HL-60/S4 treated with phorbol 12-myristate 13-acetate at 8.2 ng/mL for 4 days and 3 days (cell line): ENCODE data around the gene DCHS2.

ENCODE experiments used
- in situ Hi-C: fragments of 300-500 bp; cut with MboI; formaldehyde crosslinking; loops from 2 replicates; pipeline ENCODE4 v1.15.0; 2022; ENCODE audit warnings: low sequenced_read_pairs

DCHS2 gene

DNA sequence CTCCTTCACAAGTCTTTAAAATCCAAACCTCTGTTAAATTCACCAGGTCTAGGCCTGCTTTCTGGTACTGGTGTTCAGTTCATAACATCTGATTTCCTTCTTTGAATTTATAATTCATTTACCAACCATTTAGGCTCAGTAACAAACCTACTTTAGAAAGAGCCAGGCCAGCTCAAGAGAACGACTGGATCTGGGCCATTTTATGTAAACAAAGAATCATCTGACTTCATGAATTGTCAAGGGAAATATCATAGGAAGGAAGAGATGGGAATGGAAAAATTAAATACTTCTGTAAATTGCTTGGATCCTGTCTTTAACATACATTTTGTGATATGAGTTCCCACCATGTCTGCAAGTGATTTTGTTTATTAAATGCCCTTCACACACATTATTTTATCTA lies 36.5 kb downstream of the DCHS2 start:
- in situ Hi-C loops = no loop called here

DNA sequence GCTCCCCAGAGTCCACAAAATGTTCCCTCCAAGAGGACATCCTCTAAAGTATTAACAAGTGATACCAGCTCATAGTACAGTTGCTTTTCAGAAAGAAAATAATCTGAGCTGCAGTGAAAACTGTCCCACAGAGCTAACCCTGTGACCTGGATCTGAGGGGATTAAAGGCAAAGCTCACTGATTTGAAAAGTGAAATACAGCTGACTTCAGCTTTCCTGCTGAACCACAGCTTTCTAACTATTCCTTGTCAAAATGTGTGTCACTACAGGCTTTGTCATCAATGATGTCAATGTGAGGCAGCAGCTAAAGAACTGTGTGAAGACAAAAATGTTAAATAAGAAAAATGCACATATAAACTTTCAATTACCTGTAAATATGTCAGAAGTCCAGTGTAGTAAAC lies 36.9 kb downstream of the DCHS2 start:
- in situ Hi-C loops = no loop called here

DNA sequence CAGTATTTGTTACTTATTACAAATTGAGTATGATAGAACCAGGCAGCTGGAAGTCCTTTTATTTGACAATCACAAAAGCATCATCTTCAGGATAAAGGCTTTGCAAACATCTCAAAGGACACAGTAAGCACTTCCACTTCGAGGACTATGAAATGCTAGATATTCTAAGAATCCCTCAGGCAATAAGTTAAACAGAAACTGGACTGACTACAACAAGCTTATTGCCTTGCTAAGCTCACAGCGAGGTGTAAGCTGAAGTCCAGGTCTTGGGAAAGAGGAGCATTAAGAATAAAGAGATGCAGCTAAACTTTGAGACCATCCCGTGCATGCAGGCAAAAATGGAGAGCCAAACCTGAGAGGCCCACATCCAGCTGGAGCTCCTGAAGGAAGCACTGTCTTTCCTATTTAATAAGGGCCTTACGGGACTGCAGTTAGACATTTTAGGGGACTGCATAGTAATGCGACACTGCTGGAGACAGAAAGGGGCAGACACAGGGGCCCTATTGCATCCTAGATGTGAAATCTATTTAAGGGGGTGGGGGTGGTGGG lies 38.7 kb downstream of the DCHS2 start:
- in situ Hi-C loops = no loop called here

DNA sequence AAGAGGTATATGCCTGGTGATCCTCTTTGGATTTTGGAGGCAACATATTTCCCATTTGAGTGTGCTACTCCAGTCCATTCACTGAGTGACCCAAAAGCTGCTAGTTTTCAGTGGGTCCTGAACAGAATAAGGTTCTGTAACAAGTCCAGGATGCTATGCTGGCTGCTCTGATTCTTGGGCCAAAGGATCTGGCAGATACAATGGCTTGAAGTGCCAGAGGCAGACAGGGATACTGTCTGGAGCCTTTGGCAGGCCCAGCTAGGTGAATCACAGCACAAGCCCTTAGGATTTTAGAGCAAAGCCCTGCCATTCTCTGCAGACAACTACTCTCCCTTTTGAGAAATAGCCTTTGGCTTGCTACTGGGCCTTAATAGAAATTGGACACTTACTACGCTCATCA lies 40.6 kb downstream of the DCHS2 start:
- in situ Hi-C loops = no loop called here

DNA sequence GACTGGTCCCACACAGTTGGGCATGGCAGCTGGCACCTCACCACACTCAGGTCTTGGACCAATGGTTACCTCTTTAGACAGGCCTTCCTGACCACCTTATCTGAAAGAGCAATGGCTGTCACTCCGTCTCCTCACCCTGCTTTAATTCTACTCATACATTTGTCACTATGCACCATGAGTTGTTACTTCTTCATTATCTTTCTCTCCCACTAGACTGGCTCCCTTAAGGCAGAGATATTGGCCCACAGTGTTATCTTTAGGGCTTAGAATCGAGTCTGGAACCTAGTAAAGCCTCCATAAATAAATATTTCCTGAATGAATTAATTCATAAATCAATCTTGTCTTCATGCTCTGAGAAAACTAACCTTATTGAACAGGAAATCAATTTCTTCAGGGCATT lies 46.6 kb downstream of the DCHS2 start:
- in situ Hi-C loops = no loop called here

DNA sequence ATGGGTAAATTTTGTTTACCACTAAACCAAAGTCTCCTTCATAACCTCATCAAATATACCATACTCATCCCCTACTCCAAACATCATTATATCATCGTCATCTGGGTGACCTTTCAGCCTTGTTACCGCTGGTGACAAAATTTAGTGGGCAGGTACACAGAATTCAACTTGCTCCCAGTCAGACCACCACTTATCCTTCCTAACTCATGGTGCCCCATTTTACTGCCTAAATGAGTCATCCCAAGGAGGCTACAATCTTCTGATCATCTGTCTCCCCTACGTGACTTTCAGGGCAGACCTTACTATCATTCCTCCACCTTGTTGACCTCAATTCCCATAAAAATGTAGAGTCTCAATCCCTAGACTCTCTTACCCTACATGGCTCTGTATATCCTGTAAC lies 49.6 kb downstream of the DCHS2 start:
- in situ Hi-C loops = no loop called here

DNA sequence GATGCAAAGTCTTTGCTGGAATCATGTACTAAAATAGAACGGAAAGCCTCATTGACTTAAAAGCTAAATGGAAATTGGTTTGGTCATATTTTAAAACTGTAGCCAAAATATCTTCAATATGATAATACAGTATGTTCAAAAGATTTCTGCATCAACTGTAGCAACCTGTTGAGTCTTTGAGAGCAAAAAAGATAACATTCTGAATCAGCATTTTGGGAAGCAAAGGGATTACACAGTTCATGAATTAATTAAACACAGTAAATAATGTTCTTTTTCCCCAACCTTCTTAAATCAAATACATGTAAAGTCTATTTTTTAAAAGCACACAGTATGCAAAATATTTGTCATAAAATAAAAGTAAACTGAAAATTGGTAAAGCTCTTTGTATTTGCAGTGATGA lies 50.5 kb downstream of the DCHS2 start:
- in situ Hi-C loops = no loop called here

GRCh38 chr4:154439224-154439623 lies 52.4 kb downstream of the DCHS2 start:
- in situ Hi-C loops = no loop called here

GRCh38 chr4:154435895-154436294 lies 55.7 kb downstream of the DCHS2 start:
- in situ Hi-C loops = no loop called here

DNA sequence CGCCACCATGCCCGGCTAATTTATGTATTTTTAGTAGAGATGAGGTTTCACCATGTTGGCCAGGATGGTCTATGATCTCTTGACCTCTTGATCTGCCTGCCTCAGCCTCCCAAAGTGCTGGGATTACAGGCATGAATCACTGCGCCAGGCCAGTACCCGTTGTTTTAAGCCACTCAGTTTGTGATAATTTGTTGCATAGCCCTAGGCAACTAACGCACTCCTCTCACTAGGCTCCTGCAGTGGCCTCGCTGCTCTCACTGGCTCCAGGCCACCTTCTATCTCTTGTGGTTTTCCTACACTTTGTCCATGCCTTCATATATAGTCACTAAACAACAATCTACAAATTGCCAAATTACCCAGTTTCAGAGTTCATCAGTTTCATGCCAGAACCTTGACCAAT lies 58.1 kb downstream of the DCHS2 start:
- in situ Hi-C loops = no loop called here

DNA sequence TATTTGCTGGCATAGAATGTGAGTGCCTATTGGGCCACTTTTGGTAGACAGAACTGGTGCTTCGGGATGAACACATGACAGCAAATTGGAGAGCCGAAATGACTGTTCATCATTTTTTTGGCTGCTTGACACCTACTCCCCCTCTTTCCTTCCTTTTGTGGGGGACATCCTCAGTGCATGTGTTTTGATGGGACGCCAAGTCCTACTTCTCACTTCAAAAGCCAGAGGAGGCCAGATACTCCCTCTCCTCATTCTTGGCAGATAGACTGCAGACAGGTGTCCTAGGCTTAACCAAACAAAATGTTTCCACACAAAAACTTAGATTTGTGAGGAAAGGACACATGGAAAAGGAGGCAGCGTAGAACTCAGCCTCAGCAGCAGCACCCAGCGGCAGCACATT lies 62.4 kb downstream of the DCHS2 start:
- in situ Hi-C loops = no loop called here

- in situ Hi-C loops = no loop called here
Observed at GRCh38 chr4:154427149-154427548, 64.5 kb downstream of the DCHS2 start.

- in situ Hi-C loops = no loop called here
Observed at GRCh38 chr4:154425514-154425913, 66.1 kb downstream of the DCHS2 start.

GRCh38 chr4:154424810-154425484 lies 66.7 kb downstream of the DCHS2 start:
- in situ Hi-C loops = no loop called here

DNA sequence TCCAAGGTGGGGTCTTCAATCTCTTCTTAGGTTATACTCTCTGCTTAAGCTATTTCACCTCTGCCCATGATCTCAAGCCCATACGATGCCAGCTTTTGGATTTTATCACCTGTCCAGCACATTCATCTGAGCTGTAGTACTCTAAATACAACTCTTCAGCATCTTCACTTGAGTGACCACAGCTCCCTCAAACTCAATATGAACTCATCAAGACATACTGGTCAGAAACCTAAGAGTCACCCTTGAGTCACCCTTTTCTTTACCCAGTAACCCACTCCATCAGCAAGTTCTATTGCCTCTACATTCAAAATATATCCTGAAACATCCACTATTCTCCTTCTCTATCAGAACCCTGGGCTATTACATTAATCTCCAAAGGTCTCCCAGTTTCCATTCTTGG lies 69.4 kb downstream of the DCHS2 start:
- in situ Hi-C loops = no loop called here

GRCh38 chr4:154421618-154422017 lies 70.0 kb downstream of the DCHS2 start:
- in situ Hi-C loops = no loop called here

DNA sequence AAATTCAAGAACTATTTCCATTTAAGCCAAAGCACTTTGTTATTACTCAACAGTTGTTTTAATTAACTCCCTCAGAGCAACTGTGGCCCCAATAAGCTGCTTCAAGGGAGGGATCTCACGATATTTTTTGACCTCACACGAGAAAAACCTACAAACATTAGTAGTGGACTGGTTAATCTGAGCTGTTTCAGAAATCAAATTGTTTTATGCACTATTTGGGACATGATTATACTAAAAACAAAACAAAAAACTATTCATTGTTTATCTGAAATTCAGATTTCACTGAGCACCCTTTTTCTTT lies 74.3 kb downstream of the DCHS2 start:
- in situ Hi-C loops = no loop called here

DNA sequence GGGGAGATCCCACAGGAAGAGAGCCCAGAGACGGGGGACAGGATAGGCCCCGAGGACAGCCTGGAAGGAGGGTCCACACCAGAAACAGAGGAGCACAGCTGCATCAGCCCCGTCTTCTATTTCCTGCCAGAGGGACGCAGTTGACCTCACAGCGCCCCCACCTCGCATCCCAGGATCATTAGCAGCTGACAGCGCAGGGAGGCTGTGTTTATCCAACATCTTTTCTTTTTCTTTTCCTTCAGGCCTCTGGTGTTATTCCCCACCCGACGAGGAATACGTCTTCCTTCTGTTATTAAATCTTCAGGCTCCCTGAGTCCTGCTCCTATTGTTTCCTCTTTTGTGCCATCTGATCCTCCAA lies 75.4 kb downstream of the DCHS2 start:
- in situ Hi-C loops = no loop called here

DNA sequence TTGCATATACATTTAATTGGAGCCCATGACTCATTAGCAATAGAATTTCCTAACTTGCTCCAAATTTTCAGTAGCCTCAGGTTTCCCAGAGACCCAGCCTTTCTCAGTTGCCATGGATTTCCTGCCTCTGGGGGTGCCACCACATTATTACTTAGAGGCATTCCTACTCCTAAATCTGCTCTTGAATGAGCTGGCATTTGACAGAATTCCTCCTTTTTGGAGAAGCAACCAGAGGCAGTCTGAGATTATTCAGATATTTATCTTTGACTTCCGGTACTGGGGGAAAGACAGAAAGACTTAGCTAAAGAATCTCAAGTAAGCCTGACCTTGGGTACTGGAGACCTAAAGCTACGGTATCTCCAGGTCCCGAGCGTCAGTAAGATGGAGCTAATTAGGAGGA lies 76.3 kb downstream of the DCHS2 start:
- in situ Hi-C loops = no loop called here

DNA sequence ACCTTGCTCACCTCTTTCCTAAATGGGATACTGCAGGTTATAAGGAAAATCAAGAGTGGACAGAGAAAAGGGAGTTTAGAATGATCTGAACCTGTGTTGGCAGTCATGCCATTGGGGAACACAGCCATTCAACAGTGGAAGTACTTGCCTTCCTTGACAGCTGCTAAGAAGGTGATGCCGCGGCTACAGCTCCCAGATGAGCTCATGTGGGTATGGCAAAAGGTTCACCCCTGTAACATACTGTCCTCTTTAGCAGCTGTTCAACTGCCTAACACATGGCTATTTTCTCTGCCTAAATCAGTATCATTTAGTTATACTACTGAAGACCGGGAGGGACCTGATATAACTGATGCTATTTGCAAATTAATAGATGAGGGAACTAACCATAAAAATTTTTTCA lies 76.8 kb downstream of the DCHS2 start:
- in situ Hi-C loops = no loop called here

DNA sequence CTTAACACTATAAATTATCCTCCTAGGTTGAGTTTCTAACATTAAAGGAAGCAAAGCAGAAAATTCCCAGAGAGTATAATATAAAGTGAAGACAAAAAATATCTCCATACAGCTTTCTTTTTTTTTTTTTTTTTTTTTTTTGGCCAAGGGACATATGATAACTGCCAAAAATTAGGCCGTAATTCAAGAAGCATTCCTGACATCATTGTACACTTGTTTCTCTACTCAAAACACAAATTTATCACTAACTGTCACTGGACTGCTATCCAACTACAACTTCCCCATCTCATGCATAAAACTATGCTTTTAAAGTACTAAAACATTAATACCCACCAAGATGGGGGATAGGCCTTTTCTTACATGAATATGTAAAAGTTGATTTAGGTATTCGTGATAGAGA lies 77.2 kb downstream of the DCHS2 start:
- in situ Hi-C loops = no loop called here

- in situ Hi-C loops = no loop called here
Observed at GRCh38 chr4:154407443-154407842, 84.2 kb downstream of the DCHS2 start.

DNA sequence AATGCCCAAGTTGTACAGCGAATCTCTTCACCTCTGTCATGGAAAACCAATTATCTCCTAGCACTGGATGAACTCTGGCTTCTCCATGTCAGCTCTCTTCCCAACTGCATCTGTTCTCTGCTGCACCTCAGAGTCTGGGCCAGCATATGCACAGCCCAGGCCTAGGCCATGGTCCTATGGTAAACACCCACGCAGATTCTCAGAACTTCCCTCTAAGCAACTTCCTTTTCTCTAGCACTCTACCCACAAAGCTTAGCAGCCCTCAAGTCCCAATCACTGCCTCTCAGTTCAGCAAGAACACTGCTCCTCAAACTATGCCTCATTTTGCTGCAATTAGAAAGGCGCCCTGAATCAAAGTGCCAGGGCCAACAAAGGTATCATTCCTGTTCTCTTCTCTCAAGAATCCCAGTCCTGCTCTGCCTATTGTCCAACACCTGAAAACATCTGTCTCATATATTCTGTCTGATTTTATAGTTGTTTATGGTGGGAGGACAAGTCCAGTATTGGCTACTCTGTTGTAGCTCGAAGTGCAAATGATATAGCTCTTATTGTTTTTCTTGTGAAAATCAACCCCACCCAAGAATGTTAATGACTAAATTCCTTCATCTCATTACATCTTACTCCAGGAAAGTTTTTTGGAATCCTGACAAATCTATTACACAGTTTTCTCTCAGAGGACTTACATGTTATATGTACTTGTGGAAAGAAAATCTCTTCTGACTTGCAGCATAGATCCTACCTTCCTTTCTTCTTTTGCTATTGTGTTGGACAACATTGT lies 85.4 kb downstream of the DCHS2 start:
- in situ Hi-C loops = no loop called here
